Upper lobe of right lung (tissue), 1 donor: ENCODE results near the gene PHLDB3. TPM values are rescaled to one million over a fixed set of nuclear protein-coding genes. Genes with fewer than 3 reads are reported as not detected.

Experiments used
- ATAC-seq: fragments of 200-7000 bp; cut with Tn5 transposase; one replicate; pipeline ENCODE4 v1.9.1; 2020; ENCODE audit warnings: mild to moderate bottlenecking, moderate library complexity
- DNase-seq: peaks from one replicate; pipeline ENCODE4 v3.0.0-alpha.2; 2020
- H3K27ac ChIP-seq: fragments of 200-600 bp; one replicate; pipeline ENCODE4 v1.8.0; 2022
- H3K27me3 ChIP-seq: fragments of 200-600 bp; one replicate; pipeline ENCODE4 v1.8.0; 2022; ENCODE audit warnings: mild to moderate bottlenecking
- H3K36me3 ChIP-seq: fragments of 200-600 bp; one replicate; pipeline ENCODE4 v1.8.0; 2022
- H3K4me1 ChIP-seq: fragments of 200-600 bp; one replicate; pipeline ENCODE4 v1.8.0; 2022
- H3K4me3 ChIP-seq: fragments of 200-600 bp; one replicate; pipeline ENCODE4 v1.8.0; 2022; ENCODE audit warnings: mild to moderate bottlenecking
- H3K9me3 ChIP-seq: fragments of 200-600 bp; one replicate; pipeline ENCODE4 v1.8.0; 2022
- CTCF ChIP-seq: fragments of 200-600 bp; IDR thresholded peaks from one replicate; pipeline ENCODE4 v1.8.0; 2022; ENCODE audit warnings: antibody characterized with exemption
- intact Hi-C: fragments of 100-400 bp; cut with DNase I; formaldehyde crosslinking; loops from one replicate; pipeline ENCODE4 v1.11.0; 2022
- total RNA-seq: library from RNA; stranded (reverse); fragmentation: NEBNext Ultra II Directional; extraction: Animal tissue kit (Norgen Biotek cat#: 25700); gene quantifications from one replicate; pipeline ENCODE4 v1.2.1, GENCODE V29; 2021
- donor health status: DM: no; HTN: yes; CAD: no; lungs with severe emphysema.

Gene PHLDB3
- total RNA-seq, 1 donor from 2014 or later = 9.1 TPM

- H3K4me1 ChIP-seq = no peaks in the 10 kb centered on the region
- H3K36me3 ChIP-seq = no peaks in the 10 kb centered on the region
- intact Hi-C loops = no loop called here
- ATAC-seq (no peak), DNase-seq (no peak)
- peak; percentile 15 for TF ChIP-seq CTCF
- no peaks in the 10 kb centered on the region for H3K9me3 ChIP-seq
- H3K4me3 ChIP-seq = no peak overlapping the region
- H3K27me3 ChIP-seq = no peaks in the 10 kb centered on the region
- no peak overlapping the region for H3K27ac ChIP-seq
Observed at GRCh38 chr19:43425567-43426392, 78.8 kb downstream of the PHLDB3 start.

Other genes with a start within 250 kb of the PHLDB3 start
- not detected for gene PSG9, start 235.2 kb downstream of the PHLDB3 start, total RNA-seq
- 3.1 TPM for gene CD177, start 151.1 kb downstream of the PHLDB3 start, total RNA-seq
- not detected for gene TEX101, start 89.9 kb downstream of the PHLDB3 start, total RNA-seq
- 0.75 TPM for gene LYPD3, start 39.1 kb downstream of the PHLDB3 start, total RNA-seq
- 34.6 TPM for gene ETHE1, start 22.5 kb upstream of the PHLDB3 start, total RNA-seq
- gene ZNF575, start 28.4 kb upstream of the PHLDB3 start, total RNA-seq = 2.3 TPM
- 23.8 TPM for gene XRCC1, start 70.8 kb upstream of the PHLDB3 start, total RNA-seq
- gene PINLYP, start 71.1 kb upstream of the PHLDB3 start, total RNA-seq = 4.7 TPM
- 23.2 TPM for gene IRGQ, start 91.4 kb upstream of the PHLDB3 start, total RNA-seq
- 16.6 TPM for gene ZNF576, start 91.8 kb upstream of the PHLDB3 start, total RNA-seq
- gene SRRM5, start 107.3 kb upstream of the PHLDB3 start, total RNA-seq = 0.29 TPM
- gene ZNF428, start 114.9 kb upstream of the PHLDB3 start, total RNA-seq = 27.1 TPM
- 8.7 TPM for gene CADM4, start 135.1 kb upstream of the PHLDB3 start, total RNA-seq
- gene PLAUR, start 165.4 kb upstream of the PHLDB3 start, total RNA-seq = 97.2 TPM
- gene IRGC, start 211.3 kb upstream of the PHLDB3 start, total RNA-seq = not detected